SU-DHL-6 (cell line): ENCODE results near the gene SGK1.

ENCODE experiments used
- H2AFZ ChIP-seq: fragments of 200-600 bp; sonication (generic); 2 replicates; pipeline ENCODE4 v1.6.1; 2014; ENCODE audit warnings: low read depth, mild to moderate bottlenecking, moderate library complexity, mixed read lengths, antibody characterized with exemption, low read length; ENCODE audit not compliant: severe bottlenecking
- H3F3A ChIP-seq: fragments of 200-600 bp; shearing (Covaris generic); 2 replicates; pipeline ENCODE4 v1.6.0; 2016; ENCODE audit warnings: antibody characterized with exemption, mild to moderate bottlenecking; ENCODE audit not compliant: insufficient read depth
- H3K27ac ChIP-seq: fragments of 200-600 bp; sonication (generic); 2 replicates; pipeline ENCODE4 v1.5.1; 2016; ENCODE audit warnings: low read depth, mild to moderate bottlenecking, low read length, moderate library complexity, mixed read lengths
- H3K27me3 ChIP-seq: fragments of 200-600 bp; sonication (generic), shearing (Covaris generic); 2 replicates; pipeline ENCODE4 v1.6.0; 2014; ENCODE audit warnings: mild to moderate bottlenecking, low read length
- H3K36me3 ChIP-seq: fragments of 200-600 bp; sonication (generic); 2 replicates; pipeline ENCODE4 v1.6.1; 2014; ENCODE audit warnings: mild to moderate bottlenecking, low read length, mixed read lengths
- H3K4me2 ChIP-seq: fragments of 300-600, 200-600 bp; shearing (Covaris generic), sonication (generic); 2 replicates; pipeline ENCODE4 v1.6.0; 2014; ENCODE audit warnings: low read length, low read depth, mild to moderate bottlenecking; ENCODE audit not compliant: poor library complexity, severe bottlenecking
- H3K4me3 ChIP-seq: fragments of 200-600 bp; sonication (generic); 2 replicates; pipeline ENCODE4 v1.5.1; 2014; ENCODE audit warnings: antibody characterized with exemption, low read length, mild to moderate bottlenecking, mixed read lengths; ENCODE audit not compliant: insufficient read depth, poor library complexity, severe bottlenecking
- H3K79me2 ChIP-seq: fragments of 200-600 bp; sonication (generic); 2 replicates; pipeline ENCODE4 v1.6.1; 2014; ENCODE audit warnings: mild to moderate bottlenecking, low read length, moderate library complexity; ENCODE audit not compliant: insufficient read depth
- H3K9ac ChIP-seq: fragments of 200-600 bp; sonication (generic); 2 replicates; pipeline ENCODE4 v1.7.0; 2014; ENCODE audit warnings: mild to moderate bottlenecking, low read length
- H3K9me2 ChIP-seq: fragments of 200-600 bp; sonication (generic); replicated peaks from 2 replicates; pipeline ENCODE4 v1.6.1; 2014; ENCODE audit warnings: low read length; ENCODE audit not compliant: insufficient read depth
- H3K9me3 ChIP-seq: fragments of 200-600 bp; sonication (generic); 2 replicates; pipeline ENCODE4 v1.6.1; 2014; ENCODE audit warnings: low read length, mixed read lengths; ENCODE audit not compliant: insufficient read depth
- H4K20me1 ChIP-seq: fragments of 200-600 bp; sonication (generic); 2 replicates; pipeline ENCODE4 v1.6.1; 2014; ENCODE audit warnings: low read depth, mild to moderate bottlenecking, antibody characterized with exemption, low read length, moderate library complexity, mixed read lengths
- CTCF ChIP-seq: fragments of 200-600 bp; sonication (generic); IDR thresholded peaks from one replicate; pipeline ENCODE4 v1.5.1; 2017; ENCODE audit warnings: antibody characterized with exemption, mild to moderate bottlenecking, low read length, moderate library complexity; ENCODE audit not compliant: insufficient read depth, poor library complexity, severe bottlenecking
- EZH2phosphoT487 ChIP-seq: fragments of 200-600 bp; sonication (generic), shearing (Covaris generic); conservative IDR thresholded peaks from 2 replicates; pipeline ENCODE4 v1.6.1; 2018; ENCODE audit warnings: mild to moderate bottlenecking, antibody characterized with exemption, low read length, moderate library complexity, mixed read lengths

The SGK1 gene

DNA sequence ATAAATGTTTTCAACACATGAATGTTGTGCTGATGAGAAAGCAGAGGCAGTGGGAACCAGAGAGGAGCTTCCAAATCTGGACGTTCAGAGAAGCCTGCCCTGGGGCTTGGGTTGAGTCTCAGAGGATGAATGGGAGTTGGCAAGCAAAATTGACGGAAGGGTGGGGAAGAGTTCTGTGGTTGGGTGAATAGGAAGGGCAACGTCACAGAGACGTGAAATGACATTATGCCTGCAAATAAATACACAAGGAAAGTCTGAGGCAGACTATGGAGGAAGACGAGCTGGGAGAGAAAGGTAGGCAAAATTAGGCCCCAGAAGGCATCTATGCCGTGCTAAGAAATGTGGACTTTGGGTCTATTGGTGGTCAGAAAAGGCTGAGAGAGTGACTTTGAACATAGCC is 25.2 kb upstream of the SGK1 start:
- Histone ChIP-seq H3K9ac (no peak overlapping the region), H3K9me3 (no peaks in the 10 kb centered on the region), H3K4me2 (no peak overlapping the region), H3K9me2 (no peaks in the 10 kb centered on the region), H2AFZ (no peak overlapping the region), H3K27ac (no peak overlapping the region), H3K36me3 (no peaks in the 10 kb centered on the region), H3K4me3 (no peak overlapping the region), H3K27me3 (no peaks in the 10 kb centered on the region), H3F3A (no peaks in the 10 kb centered on the region), H4K20me1 (no peaks in the 10 kb centered on the region), H3K79me2 (no peaks in the 10 kb centered on the region)
- TF ChIP-seq CTCF (no peak), EZH2phosphoT487 (no peak)

- Histone ChIP-seq H3K4me3 (no peak overlapping the region), H3K9ac (no peak overlapping the region), H4K20me1 (no peaks in the 10 kb centered on the region), H3K9me2 (no peaks in the 10 kb centered on the region), H3K4me2 (no peak overlapping the region), H3K36me3 (no peaks in the 10 kb centered on the region), H2AFZ (no peak overlapping the region), H3K9me3 (no peaks in the 10 kb centered on the region), H3K27me3 (no peaks in the 10 kb centered on the region), H3K27ac (no peak overlapping the region), H3F3A (no peaks in the 10 kb centered on the region), H3K79me2 (no peaks in the 10 kb centered on the region)
- no peak for TF ChIP-seq CTCF
- TF ChIP-seq EZH2phosphoT487, result no peak
These were observed 24.2 kb upstream of the SGK1 start for GRCh38 chr6:134341999-134342567.

- no peak overlapping the region for H3K4me2 ChIP-seq
- H3K79me2 ChIP-seq, result no peaks in the 10 kb centered on the region
- no peak overlapping the region for H3K27ac ChIP-seq
- H3K36me3 ChIP-seq, result no peaks in the 10 kb centered on the region
- TF ChIP-seq CTCF (no peak), EZH2phosphoT487 (no peak)
- no peaks in the 10 kb centered on the region for H4K20me1 ChIP-seq
- no peaks in the 10 kb centered on the region for H3F3A ChIP-seq
- H3K9me3 ChIP-seq, result no peaks in the 10 kb centered on the region
- no peaks in the 10 kb centered on the region for H3K27me3 ChIP-seq
- H3K9ac ChIP-seq, result no peak overlapping the region
- no peaks in the 10 kb centered on the region for H3K9me2 ChIP-seq
- no peak overlapping the region for H3K4me3 ChIP-seq
- no peak overlapping the region for H2AFZ ChIP-seq
These were observed 22.5 kb upstream of the SGK1 start for GRCh38 chr6:134340179-134340975.
